ENCODE results near the gene GNAL.

Gene GNAL

GRCh38 chr18:11899063-11899462, 210.0 kb downstream of the GNAL start:
- no peaks in the 10 kb centered on the region for H3K27me3 ChIP-seq (ENCODE audit: control insufficient read depth, insufficient read depth, low read length)
- H3K9ac ChIP-seq, result no peak overlapping the region
- TF ChIP-seq, protein P1, sequence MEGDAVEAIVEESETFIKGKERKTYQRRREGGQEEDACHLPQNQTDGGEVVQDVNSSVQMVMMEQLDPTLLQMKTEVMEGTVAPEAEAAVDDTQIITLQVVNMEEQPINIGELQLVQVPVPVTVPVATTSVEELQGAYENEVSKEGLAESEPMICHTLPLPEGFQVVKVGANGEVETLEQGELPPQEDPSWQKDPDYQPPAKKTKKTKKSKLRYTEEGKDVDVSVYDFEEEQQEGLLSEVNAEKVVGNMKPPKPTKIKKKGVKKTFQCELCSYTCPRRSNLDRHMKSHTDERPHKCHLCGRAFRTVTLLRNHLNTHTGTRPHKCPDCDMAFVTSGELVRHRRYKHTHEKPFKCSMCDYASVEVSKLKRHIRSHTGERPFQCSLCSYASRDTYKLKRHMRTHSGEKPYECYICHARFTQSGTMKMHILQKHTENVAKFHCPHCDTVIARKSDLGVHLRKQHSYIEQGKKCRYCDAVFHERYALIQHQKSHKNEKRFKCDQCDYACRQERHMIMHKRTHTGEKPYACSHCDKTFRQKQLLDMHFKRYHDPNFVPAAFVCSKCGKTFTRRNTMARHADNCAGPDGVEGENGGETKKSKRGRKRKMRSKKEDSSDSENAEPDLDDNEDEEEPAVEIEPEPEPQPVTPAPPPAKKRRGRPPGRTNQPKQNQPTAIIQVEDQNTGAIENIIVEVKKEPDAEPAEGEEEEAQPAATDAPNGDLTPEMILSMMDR (IDR thresholded peaks at IDR 0.05), result no peak
- no peaks in the 10 kb centered on the region for H3K9me3 ChIP-seq (ENCODE audit: control insufficient read depth, low read length)
- no peak overlapping the region for H2AFZ ChIP-seq
- H3K36me3 ChIP-seq (ENCODE audit: control insufficient read depth, insufficient read depth, low read length), result no peaks in the 10 kb centered on the region
- H3K4me3 ChIP-seq (ENCODE audit: low read depth, low read length), result no peak overlapping the region
- H3K4me2 ChIP-seq (ENCODE audit: low read length), result no peak overlapping the region
- H3K79me2 ChIP-seq, result no peaks in the 10 kb centered on the region
- H3K27ac ChIP-seq, result no peak overlapping the region
- no peaks in the 10 kb centered on the region for H3K4me1 ChIP-seq

DNA sequence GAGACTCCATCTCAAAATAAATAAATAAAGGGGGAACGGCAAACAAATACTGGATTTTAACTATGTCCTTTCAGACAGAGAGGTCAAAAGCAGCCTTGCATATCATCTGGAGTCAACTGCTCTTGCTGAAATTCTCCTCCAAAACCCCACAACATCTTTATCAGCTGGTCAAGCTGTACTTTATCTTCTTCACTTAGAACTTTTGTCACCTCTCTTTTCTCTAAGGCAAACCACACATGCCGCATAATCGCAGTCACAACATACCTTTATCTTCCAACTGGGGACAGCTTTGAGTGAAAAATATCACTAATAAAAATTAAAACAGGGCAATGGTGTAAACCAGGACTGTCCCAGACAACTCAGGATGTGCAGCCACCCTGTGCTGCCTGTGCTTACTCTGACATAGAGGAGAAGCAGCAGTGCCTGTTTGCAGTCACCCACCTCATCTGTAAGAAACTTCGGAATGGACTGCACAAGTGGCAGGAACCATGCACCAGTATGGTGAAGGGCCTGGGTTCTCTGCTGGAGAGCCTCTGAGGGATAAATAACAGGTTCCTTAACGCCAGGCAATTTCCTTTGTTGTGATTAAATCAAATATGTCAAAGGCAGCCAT, 212.9 kb downstream of the GNAL start:
- Histone ChIP-seq H3K9me3 (ENCODE audit: control insufficient read depth, low read length) (no peaks in the 10 kb centered on the region), H3K27me3 (ENCODE audit: control insufficient read depth, insufficient read depth, low read length) (no peaks in the 10 kb centered on the region), H3K36me3 (ENCODE audit: control insufficient read depth, insufficient read depth, low read length) (no peaks in the 10 kb centered on the region), H2AFZ (no peak overlapping the region), H3K4me2 (ENCODE audit: low read length) (no peak overlapping the region), H3K27ac (no peak overlapping the region), H3K9ac (no peak overlapping the region), H3K79me2 (no peaks in the 10 kb centered on the region), H3K4me3 (ENCODE audit: low read depth, low read length) (no peak overlapping the region), H3K4me1 (no peaks in the 10 kb centered on the region)
- TF ChIP-seq, protein P1 (IDR thresholded peaks at IDR 0.05), result no peak

- Histone ChIP-seq H3K36me3 (ENCODE audit: control insufficient read depth, insufficient read depth, low read length) (no peaks in the 10 kb centered on the region), H3K79me2 (no peaks in the 10 kb centered on the region), H3K4me2 (ENCODE audit: low read length) (no peak overlapping the region), H3K27me3 (ENCODE audit: control insufficient read depth, insufficient read depth, low read length) (no peaks in the 10 kb centered on the region), H3K9me3 (ENCODE audit: control insufficient read depth, low read length) (no peaks in the 10 kb centered on the region), H2AFZ (no peak overlapping the region), H3K4me3 (ENCODE audit: low read depth, low read length) (no peak overlapping the region), H3K9ac (no peak overlapping the region), H3K4me1 (peaks cover 4% of the 10 kb centered on the region), H3K27ac (no peak overlapping the region)
- TF ChIP-seq, protein P1 (IDR thresholded peaks at IDR 0.05), result no peak
Observed at GRCh38 chr18:11902522-11903292, 213.6 kb downstream of the GNAL start.

GRCh38 chr18:11905613-11906012, 216.5 kb downstream of the GNAL start:
- no peak overlapping the region for H3K27ac ChIP-seq
- no peak overlapping the region for H3K9ac ChIP-seq
- no peaks in the 10 kb centered on the region for H3K36me3 ChIP-seq (ENCODE audit: control insufficient read depth, insufficient read depth, low read length)
- no peaks in the 10 kb centered on the region for H3K27me3 ChIP-seq (ENCODE audit: control insufficient read depth, insufficient read depth, low read length)
- H3K4me1 ChIP-seq, result peaks cover 7% of the 10 kb centered on the region
- H3K4me2 ChIP-seq (ENCODE audit: low read length), result no peak overlapping the region
- H2AFZ ChIP-seq, result no peak overlapping the region
- no peaks in the 10 kb centered on the region for H3K79me2 ChIP-seq
- H3K9me3 ChIP-seq (ENCODE audit: control insufficient read depth, low read length), result no peaks in the 10 kb centered on the region
- TF ChIP-seq, protein P1 (IDR thresholded peaks at IDR 0.05), result no peak
- no peak overlapping the region for H3K4me3 ChIP-seq (ENCODE audit: low read depth, low read length)
